ENCODE data around the gene CMPK2.
"Not testable (repeated sequence)": the region's sequence is repeated elsewhere in the genome, so short reads cannot be mapped to it uniquely, and the experiment has no call there.

The CMPK2 gene

GRCh38 chr2:6880200-6880733 lies 14.6 kb upstream of the CMPK2 start:
- no peak for DNase-seq

- no peak for DNase-seq
Measured at GRCh38 chr2:6879011-6879410, 13.3 kb upstream of the CMPK2 start.

GRCh38 chr2:6878549-6878948 lies 12.8 kb upstream of the CMPK2 start:
- no peak for DNase-seq

GRCh38 chr2:6877402-6878304 lies 11.9 kb upstream of the CMPK2 start, which contains the start of gene RSAD2:
TSS of gene RSAD2 (plus strand) at chr2:6877777. CDS start at chr2:6877801, 24 bp downstream.
- no peak for DNase-seq

GRCh38 chr2:6876309-6876708 lies 10.6 kb upstream of the CMPK2 start:
- DNase-seq: no peak

GRCh38 chr2:6874032-6874431 lies 8.3 kb upstream of the CMPK2 start:
- no peak for DNase-seq

GRCh38 chr2:6872394-6872793 lies 6.7 kb upstream of the CMPK2 start:
- no peak for DNase-seq

GRCh38 chr2:6866982-6867381 lies 1.3 kb upstream of the CMPK2 start:
- DNase-seq: no peak

- DNase-seq: no peak
Measured at GRCh38 chr2:6866275-6866671, 566 bp upstream of the CMPK2 start.

- no peak for DNase-seq
Measured at GRCh38 chr2:6864923-6865345, 773 bp downstream of the CMPK2 start.

- DNase-seq: no peak
Measured at GRCh38 chr2:6864231-6864754, 1.4 kb downstream of the CMPK2 start.

- DNase-seq: no peak
Measured at GRCh38 chr2:6863792-6864191, 1.9 kb downstream of the CMPK2 start.

- DNase-seq: no peak
Measured at GRCh38 chr2:6860296-6860695, 5.4 kb downstream of the CMPK2 start.

- not testable (repeated sequence) for DNase-seq
Measured at GRCh38 chr2:6858466-6859027, 7.2 kb downstream of the CMPK2 start.

GRCh38 chr2:6856548-6856920 lies 9.2 kb downstream of the CMPK2 start:
- DNase-seq: no peak

- no peak for DNase-seq
Measured at GRCh38 chr2:6855860-6856547, 9.7 kb downstream of the CMPK2 start.

GRCh38 chr2:6854416-6854815 lies 11.3 kb downstream of the CMPK2 start:
- DNase-seq: no peak

GRCh38 chr2:6852195-6852594 lies 13.5 kb downstream of the CMPK2 start:
- DNase-seq: no peak

GRCh38 chr2:6846967-6847681 lies 18.6 kb downstream of the CMPK2 start:
- no peak for DNase-seq

- no peak for DNase-seq
Measured at GRCh38 chr2:6846540-6846939, 19.2 kb downstream of the CMPK2 start.

- no peak for DNase-seq
Measured at GRCh38 chr2:6845903-6846302, 19.8 kb downstream of the CMPK2 start.

GRCh38 chr2:6845312-6845711 lies 20.4 kb downstream of the CMPK2 start:
- DNase-seq: no peak
